HepG2 (cell line): Measurements from ENCODE around the gene TMCC1. TPM values are rescaled to one million over a fixed set of nuclear protein-coding genes. Genes with fewer than 3 reads are reported as not detected.

ENCODE experiments used
- ARID3A ChIP-seq: IDR thresholded peaks from 2 replicates; pipeline ENCODE4 v1.6.1; 2012; ENCODE audit warnings: low read depth, low read length, improper control_type of control experiment
- ARID5B ChIP-seq: IDR thresholded peaks from 2 replicates; pipeline ENCODE4 v1.4.0; 2020; ENCODE audit warnings: mild to moderate bottlenecking, missing genetic modification reagents
- ATRX ChIP-seq: sonication (generic); formaldehyde crosslinking; IDR thresholded peaks from 2 replicates; pipeline ENCODE4 v1.4.0; 2020; ENCODE audit warnings: missing genetic modification reagents, borderline replicate concordance
- DNMT3B ChIP-seq: conservative IDR thresholded peaks from 2 replicates; pipeline ENCODE4 v1.6.1; 2016; ENCODE audit warnings: missing biosample characterization, control low read depth
- EEA1 ChIP-seq: sonication (generic); formaldehyde crosslinking; IDR thresholded peaks from 2 replicates; pipeline ENCODE4 v1.5.1; 2020; ENCODE audit warnings: mild to moderate bottlenecking, missing genetic modification reagents, borderline replicate concordance
- ELK4 ChIP-seq: sonication (generic); formaldehyde crosslinking; IDR thresholded peaks from 2 replicates; pipeline ENCODE4 v1.9.0; 2021; ENCODE audit warnings: missing genetic modification reagents, borderline replicate concordance
- FOXC1 ChIP-seq: sonication (generic); formaldehyde crosslinking; IDR thresholded peaks from 2 replicates; pipeline ENCODE4 v1.8.0; 2022; ENCODE audit warnings: mild to moderate bottlenecking, missing genetic modification reagents, borderline replicate concordance
- NR3C1 ChIP-seq: sonication (generic); formaldehyde crosslinking; IDR thresholded peaks from 2 replicates; pipeline ENCODE4 v1.4.0; 2020; ENCODE audit warnings: missing genetic modification reagents
- RFXAP ChIP-seq: sonication (generic); formaldehyde crosslinking; IDR thresholded peaks from 2 replicates; pipeline ENCODE4 v1.4.0; 2020; ENCODE audit warnings: missing genetic modification reagents, borderline replicate concordance
- SOX6 ChIP-seq, 2 experiments: fragments of 450-650 bp in 1 of 2; sonication (generic) in 1 of 2; formaldehyde crosslinking in 1 of 2; IDR thresholded peaks; 2 replicates each; pipeline versions ENCODE4 v1.4.0 to v1.6.1; 2017 to 2020; ENCODE audit warnings: antibody characterized with exemption in 1 of 2, mild to moderate bottlenecking in 1 of 2, missing genetic modification reagents in 1 of 2
- ZBTB21 ChIP-seq: sonication (generic); formaldehyde crosslinking; IDR thresholded peaks from 2 replicates; pipeline ENCODE4 v1.4.0; 2020; ENCODE audit warnings: missing genetic modification reagents
- ZNF180 ChIP-seq: sonication (generic); formaldehyde crosslinking; IDR thresholded peaks from 2 replicates; pipeline ENCODE4 v1.4.0; 2020; ENCODE audit warnings: low read depth, missing genetic modification reagents, borderline replicate concordance
- ZNF335 ChIP-seq: sonication (generic); formaldehyde crosslinking; IDR thresholded peaks from 2 replicates; pipeline ENCODE4 v1.4.0; 2020; ENCODE audit warnings: missing genetic modification reagents
- ZNF616 ChIP-seq: sonication (generic); formaldehyde crosslinking; IDR thresholded peaks from 2 replicates; pipeline ENCODE4 v1.5.0; 2020; ENCODE audit warnings: low read depth, mild to moderate bottlenecking, missing genetic modification reagents
- ZNF713 ChIP-seq: sonication (generic); formaldehyde crosslinking; IDR thresholded peaks from 2 replicates; pipeline ENCODE4 v1.4.0; 2020; ENCODE audit warnings: mild to moderate bottlenecking, missing genetic modification reagents
- ZSCAN9 ChIP-seq: IDR thresholded peaks from 2 replicates; pipeline ENCODE4 v1.6.1; 2016; ENCODE audit warnings: borderline replicate concordance
- polyA plus RNA-seq, 8 experiments: library from polyadenylated mRNA; depleted of rRNA in 3 of 8; stranded (reverse) in 7 of 8; unstranded in 1 of 8; fragments of >200 nt; fragmentation: Illumina TruSeq in 4 of 8; extraction: Trizol in 4 of 8; gene quantifications; 2 replicates each; pipeline versions ENCODE4 v1.2.1 to v1.2.3, GENCODE V29; 2011 to 2016; ENCODE audit warnings: low read depth in 4 of 8, missing spikeins in 1 of 8, mixed read lengths in 1 of 8; ENCODE audit not compliant: insufficient read depth in 1 of 8
- total RNA-seq, 5 experiments: library from RNA; depleted of rRNA; stranded (reverse); fragments of >200 nt; fragmentation: Illumina TruSeq; extraction: Trizol; gene quantifications; 2 replicates each; pipeline ENCODE4 v1.2.3, GENCODE V29; 2016; ENCODE audit warnings: low read depth in 1 of 5
- TF ChIP-seq, protein P1 (sequence below): IDR thresholded peaks from 2 replicates; pipeline ENCODE4 v1.6.1; 2016; ENCODE audit warnings: mild to moderate bottlenecking

TMCC1 gene
- total and polyA plus RNA-seq, 2 of the 13 experiments (the other 11 are each of a cell fraction or from before 2014, with no cell fraction given) = 12.1 to 264 TPM

DNA sequence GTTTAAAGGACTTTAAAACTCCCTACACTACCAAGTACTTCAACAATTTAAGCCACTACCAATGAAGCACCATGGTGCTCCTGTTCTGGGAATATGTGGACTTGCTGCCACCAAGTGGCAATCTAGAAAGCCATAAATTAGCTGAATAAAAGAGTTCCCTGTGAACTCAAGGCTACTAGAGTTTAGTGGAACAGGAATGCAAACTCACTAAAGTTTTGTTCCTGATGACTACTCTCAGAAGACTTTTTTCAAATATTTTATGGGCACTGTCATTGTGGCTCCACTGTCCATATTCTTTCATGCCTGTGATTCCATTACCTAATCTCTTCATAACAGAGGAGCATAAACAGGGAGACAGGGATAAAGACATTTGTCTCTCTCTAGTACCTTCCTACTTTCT lies 63.9 kb downstream of the TMCC1 start (continued):
- no peak for TF ChIP-seq SOX6 (IDR thresholded peaks at IDR 0.05)
- no peak for TF ChIP-seq SOX6 (CRISPR knock-in tag; IDR thresholded peaks at IDR 0.05)
- TF ChIP-seq ARID3A = peak; percentile 59; the same call in 1 of the 2 replicates
- TF ChIP-seq ZSCAN9 (CRISPR knock-in tag) = no peak
- no peak for TF ChIP-seq ZNF180
- no peak for TF ChIP-seq ZNF616 (CRISPR knock-in tag)
- TF ChIP-seq, protein P1, sequence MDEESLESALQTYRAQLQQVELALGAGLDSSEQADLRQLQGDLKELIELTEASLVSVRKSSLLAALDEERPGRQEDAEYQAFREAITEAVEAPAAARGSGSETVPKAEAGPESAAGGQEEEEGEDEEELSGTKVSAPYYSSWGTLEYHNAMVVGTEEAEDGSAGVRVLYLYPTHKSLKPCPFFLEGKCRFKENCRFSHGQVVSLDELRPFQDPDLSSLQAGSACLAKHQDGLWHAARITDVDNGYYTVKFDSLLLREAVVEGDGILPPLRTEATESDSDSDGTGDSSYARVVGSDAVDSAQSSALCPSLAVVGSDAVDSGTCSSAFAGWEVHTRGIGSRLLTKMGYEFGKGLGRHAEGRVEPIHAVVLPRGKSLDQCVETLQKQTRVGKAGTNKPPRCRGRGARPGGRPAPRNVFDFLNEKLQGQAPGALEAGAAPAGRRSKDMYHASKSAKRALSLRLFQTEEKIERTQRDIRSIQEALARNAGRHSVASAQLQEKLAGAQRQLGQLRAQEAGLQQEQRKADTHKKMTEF = 0 out of 2 replicates have a peak, but pooled peaks have one; percentile 18
- 0 out of 2 replicates have a peak, but pooled peaks have one; percentile 65 for TF ChIP-seq DNMT3B (CRISPR knock-in tag)
- TF ChIP-seq NR3C1 (CRISPR knock-in tag) = no peak
- 0 out of 2 replicates have a peak, but pooled peaks have one; percentile 27 for TF ChIP-seq ZNF335 (CRISPR knock-in tag)
- peak; percentile 34; the same call in 1 of the 2 replicates for TF ChIP-seq ARID5B
- no peak for TF ChIP-seq ZNF713 (CRISPR knock-in tag)
- TF ChIP-seq ELK4 (CRISPR knock-in tag) = no peak
- TF ChIP-seq ATRX (CRISPR knock-in tag) = no peak
- no peak for TF ChIP-seq RFXAP (CRISPR knock-in tag)
- no peak for TF ChIP-seq EEA1 (CRISPR knock-in tag)
- TF ChIP-seq ZBTB21 = no peak
- no peak for TF ChIP-seq FOXC1
- TF ChIP-seq, all 625 proteins: peak for 18
